Uterus (tissue), 2 donors: Measurements from ENCODE around the gene KRTAP4-5.

Source experiments
- POLR2A ChIP-seq, 2 donors: fragments of 450-650 bp; IDR thresholded peaks; one replicate each; pipeline ENCODE4 v1.6.1; 2016; ENCODE audit warnings: antibody characterized with exemption in 2 of 2, mild to moderate bottlenecking in 1 of 2, moderate library complexity in 1 of 2
- TF ChIP-seq, protein P1 (sequence below), 4 experiments: fragments of 200-600 bp in 2 of 4; fragments of 450-650 bp in 2 of 4; sonication (generic) in 2 of 4; IDR thresholded peaks; one replicate each; pipeline ENCODE4 v1.5.1; 2016 to 2019; ENCODE audit warnings: antibody characterized with exemption in 4 of 4, mild to moderate bottlenecking in 2 of 4, moderate library complexity in 1 of 4

DNA sequence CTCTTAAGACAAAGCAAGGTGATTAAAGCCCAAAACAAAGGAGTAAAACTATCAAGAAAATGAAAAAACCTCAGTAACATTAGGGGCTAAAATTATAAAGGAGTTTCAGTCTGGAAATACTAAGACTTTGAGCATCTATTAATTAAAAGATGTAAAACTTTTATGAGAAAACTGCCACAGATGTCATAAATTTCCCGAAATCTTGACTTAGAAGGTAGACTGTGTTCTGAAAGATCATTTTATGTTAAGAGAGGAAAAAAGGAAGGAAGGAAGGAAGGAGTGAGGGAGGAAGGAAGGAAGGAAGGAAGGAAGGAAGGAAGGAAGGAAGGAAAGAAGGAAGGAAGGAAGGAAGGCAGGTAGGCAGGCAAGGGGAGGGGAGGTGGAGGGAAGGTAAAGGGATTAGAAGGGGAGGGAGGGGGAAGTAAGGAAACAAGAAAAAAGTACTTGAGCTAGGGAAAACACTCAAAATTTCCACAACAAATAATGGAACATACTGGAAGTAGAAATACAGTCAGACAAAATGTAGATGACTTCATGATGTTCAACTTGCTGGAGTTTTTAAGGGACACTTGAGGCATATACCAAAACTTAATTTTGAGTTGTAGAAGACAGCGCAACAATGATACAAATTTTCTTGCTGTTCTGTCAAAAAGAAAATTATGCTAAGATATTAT lies 2.0 kb downstream of the KRTAP4-5 start:
- TF ChIP-seq POLR2A (IDR thresholded peaks at IDR 0.05) = no peak
- TF ChIP-seq, protein P1, sequence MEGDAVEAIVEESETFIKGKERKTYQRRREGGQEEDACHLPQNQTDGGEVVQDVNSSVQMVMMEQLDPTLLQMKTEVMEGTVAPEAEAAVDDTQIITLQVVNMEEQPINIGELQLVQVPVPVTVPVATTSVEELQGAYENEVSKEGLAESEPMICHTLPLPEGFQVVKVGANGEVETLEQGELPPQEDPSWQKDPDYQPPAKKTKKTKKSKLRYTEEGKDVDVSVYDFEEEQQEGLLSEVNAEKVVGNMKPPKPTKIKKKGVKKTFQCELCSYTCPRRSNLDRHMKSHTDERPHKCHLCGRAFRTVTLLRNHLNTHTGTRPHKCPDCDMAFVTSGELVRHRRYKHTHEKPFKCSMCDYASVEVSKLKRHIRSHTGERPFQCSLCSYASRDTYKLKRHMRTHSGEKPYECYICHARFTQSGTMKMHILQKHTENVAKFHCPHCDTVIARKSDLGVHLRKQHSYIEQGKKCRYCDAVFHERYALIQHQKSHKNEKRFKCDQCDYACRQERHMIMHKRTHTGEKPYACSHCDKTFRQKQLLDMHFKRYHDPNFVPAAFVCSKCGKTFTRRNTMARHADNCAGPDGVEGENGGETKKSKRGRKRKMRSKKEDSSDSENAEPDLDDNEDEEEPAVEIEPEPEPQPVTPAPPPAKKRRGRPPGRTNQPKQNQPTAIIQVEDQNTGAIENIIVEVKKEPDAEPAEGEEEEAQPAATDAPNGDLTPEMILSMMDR (IDR thresholded peaks at IDR 0.05) = no peak
